Measurements from ENCODE around the gene PEPD. TPM values are rescaled to one million over a fixed set of nuclear protein-coding genes. Genes with fewer than 3 reads are reported as not detected.

Gene PEPD
- total RNA-seq, 1 donor from 2014 or later: 84.7 TPM

- no peak for DNase-seq (ENCODE audit: extremely low spot score, unreplicated experiment)
- Mint-ChIP-seq H3K4me3 (no peak overlapping the region), H3K9me3 (no peaks in the 10 kb centered on the region), H3K27me3 (no peaks in the 10 kb centered on the region), H3K4me1 (ENCODE audit: unreplicated experiment) (peaks cover 16% of the 10 kb centered on the region), H3K27ac (no peak overlapping the region), H3K36me3 (peaks cover 4% of the 10 kb centered on the region)
- TF ChIP-seq, protein P1, sequence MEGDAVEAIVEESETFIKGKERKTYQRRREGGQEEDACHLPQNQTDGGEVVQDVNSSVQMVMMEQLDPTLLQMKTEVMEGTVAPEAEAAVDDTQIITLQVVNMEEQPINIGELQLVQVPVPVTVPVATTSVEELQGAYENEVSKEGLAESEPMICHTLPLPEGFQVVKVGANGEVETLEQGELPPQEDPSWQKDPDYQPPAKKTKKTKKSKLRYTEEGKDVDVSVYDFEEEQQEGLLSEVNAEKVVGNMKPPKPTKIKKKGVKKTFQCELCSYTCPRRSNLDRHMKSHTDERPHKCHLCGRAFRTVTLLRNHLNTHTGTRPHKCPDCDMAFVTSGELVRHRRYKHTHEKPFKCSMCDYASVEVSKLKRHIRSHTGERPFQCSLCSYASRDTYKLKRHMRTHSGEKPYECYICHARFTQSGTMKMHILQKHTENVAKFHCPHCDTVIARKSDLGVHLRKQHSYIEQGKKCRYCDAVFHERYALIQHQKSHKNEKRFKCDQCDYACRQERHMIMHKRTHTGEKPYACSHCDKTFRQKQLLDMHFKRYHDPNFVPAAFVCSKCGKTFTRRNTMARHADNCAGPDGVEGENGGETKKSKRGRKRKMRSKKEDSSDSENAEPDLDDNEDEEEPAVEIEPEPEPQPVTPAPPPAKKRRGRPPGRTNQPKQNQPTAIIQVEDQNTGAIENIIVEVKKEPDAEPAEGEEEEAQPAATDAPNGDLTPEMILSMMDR (conservative IDR thresholded peaks at IDR 0.05): no peak
Measured at GRCh38 chr19:33471111-33471996, 50.2 kb downstream of the PEPD start.

GRCh38 chr19:33470686-33471085 is 50.9 kb downstream of the PEPD start:
- Mint-ChIP-seq H3K9me3 (no peaks in the 10 kb centered on the region), H3K4me3 (no peak overlapping the region), H3K4me1 (ENCODE audit: unreplicated experiment) (peaks cover 16% of the 10 kb centered on the region), H3K27ac (no peak overlapping the region), H3K36me3 (peaks cover 4% of the 10 kb centered on the region), H3K27me3 (no peaks in the 10 kb centered on the region)
- DNase-seq (ENCODE audit: extremely low spot score, unreplicated experiment): no peak
- TF ChIP-seq, protein P1 (conservative IDR thresholded peaks at IDR 0.05): no peak

- Mint-ChIP-seq H3K27me3 (no peaks in the 10 kb centered on the region), H3K4me1 (ENCODE audit: unreplicated experiment) (peaks cover 16% of the 10 kb centered on the region), H3K27ac (no peak overlapping the region), H3K36me3 (peaks cover 4% of the 10 kb centered on the region), H3K9me3 (no peaks in the 10 kb centered on the region), H3K4me3 (no peak overlapping the region)
- TF ChIP-seq, protein P1 (conservative IDR thresholded peaks at IDR 0.05): no peak
- DNase-seq (ENCODE audit: extremely low spot score, unreplicated experiment): no peak
Measured at GRCh38 chr19:33470040-33470330, 51.6 kb downstream of the PEPD start.

- peaks cover 16% of the 10 kb centered on the region for H3K4me1 Mint-ChIP-seq (ENCODE audit: unreplicated experiment)
- no peaks in the 10 kb centered on the region for H3K9me3 Mint-ChIP-seq
- DNase-seq (ENCODE audit: extremely low spot score, unreplicated experiment): no peak
- H3K36me3 Mint-ChIP-seq: peaks cover 4% of the 10 kb centered on the region
- H3K27ac Mint-ChIP-seq: no peak overlapping the region
- no peak overlapping the region for H3K4me3 Mint-ChIP-seq
- H3K27me3 Mint-ChIP-seq: no peaks in the 10 kb centered on the region
- TF ChIP-seq, protein P1 (conservative IDR thresholded peaks at IDR 0.05): no peak
Measured at GRCh38 chr19:33469171-33470039, 52.2 kb downstream of the PEPD start.

GRCh38 chr19:33468361-33469170 is 53.0 kb downstream of the PEPD start:
- no peak for DNase-seq (ENCODE audit: extremely low spot score, unreplicated experiment)
- TF ChIP-seq, protein P1 (conservative IDR thresholded peaks at IDR 0.05): no peak
- H3K27me3 Mint-ChIP-seq: no peaks in the 10 kb centered on the region
- no peak overlapping the region for H3K27ac Mint-ChIP-seq
- H3K9me3 Mint-ChIP-seq: no peaks in the 10 kb centered on the region
- H3K4me1 Mint-ChIP-seq (ENCODE audit: unreplicated experiment): peaks cover 17% of the 10 kb centered on the region
- no peak overlapping the region for H3K4me3 Mint-ChIP-seq
- H3K36me3 Mint-ChIP-seq: peaks cover 4% of the 10 kb centered on the region

Data from type B pancreatic cell (in vitro differentiated cells).